ENCODE measurements around the gene IL1RAPL1. TPM values are rescaled to one million over a fixed set of nuclear protein-coding genes. Genes with fewer than 3 reads are reported as not detected.

The IL1RAPL1 gene
- total and polyA plus RNA-seq, 4 experiments from 2014 or later: not detected

- Mint-ChIP-seq H3K4me3 (no peak overlapping the region), H3K4me1 (no peaks in the 10 kb centered on the region), H3K27me3 (no peaks in the 10 kb centered on the region), H3K27ac (no peak overlapping the region), H3K9me3 (peaks cover 0 to 3% (median 0%) of the 10 kb centered on the region in 8 donors), H3K36me3 (no peaks in the 10 kb centered on the region)
- intact Hi-C loops (cut with micrococcal nuclease): no loop called here
- POLR2A ChIA-PET (ENCODE audit: partially characterized antibody): no interaction called here
- Histone ChIP-seq H3K9me3 (ENCODE audit: control insufficient read depth in 1 of 2, low read length in 2 of 2) (no peaks in the 10 kb centered on the region), H3K4me3 (ENCODE audit: low read length in 2 of 2) (no peak overlapping the region), H3K27me3 (ENCODE audit: insufficient read depth, low read length) (no peaks in the 10 kb centered on the region), H3K27ac (ENCODE audit: low read depth, low read length) (no peak overlapping the region), H3K36me3 (ENCODE audit: insufficient read depth, low read length) (no peaks in the 10 kb centered on the region), H3K4me1 (ENCODE audit: insufficient read depth, low read length) (no peaks in the 10 kb centered on the region)
- CTCF ChIA-PET (ENCODE audit: partially characterized antibody): no interaction called here
- DNase-seq: no peak
Observed at GRCh38 chrX:29726811-29727210, 1139.6 kb downstream of the IL1RAPL1 start.

GRCh38 chrX:29728639-29729038, 1141.4 kb downstream of the IL1RAPL1 start:
- POLR2A ChIA-PET (ENCODE audit: partially characterized antibody): no interaction called here
- H3K4me1 Mint-ChIP-seq: no peaks in the 10 kb centered on the region
- no peaks in the 10 kb centered on the region for H3K36me3 ChIP-seq (ENCODE audit: insufficient read depth, low read length)
- no peaks in the 10 kb centered on the region for H3K36me3 Mint-ChIP-seq
- H3K4me1 ChIP-seq (ENCODE audit: insufficient read depth, low read length): no peaks in the 10 kb centered on the region
- H3K27ac ChIP-seq (ENCODE audit: low read depth, low read length): no peak overlapping the region
- no peaks in the 10 kb centered on the region for H3K9me3 ChIP-seq (ENCODE audit: control insufficient read depth in 1 of 2, low read length in 2 of 2)
- no peaks in the 10 kb centered on the region for H3K27me3 Mint-ChIP-seq
- H3K27ac Mint-ChIP-seq: no peak overlapping the region
- no peaks in the 10 kb centered on the region for H3K27me3 ChIP-seq (ENCODE audit: insufficient read depth, low read length)
- no peak for DNase-seq
- peaks cover 0 to 6% (median 0%) of the 10 kb centered on the region in 8 donors for H3K9me3 Mint-ChIP-seq
- no peak overlapping the region for H3K4me3 Mint-ChIP-seq
- no peak overlapping the region for H3K4me3 ChIP-seq (ENCODE audit: low read length in 2 of 2)
- CTCF ChIA-PET (ENCODE audit: partially characterized antibody): no interaction called here
- intact Hi-C loops (cut with micrococcal nuclease): no loop called here

GRCh38 chrX:29744966-29745365, 1157.7 kb downstream of the IL1RAPL1 start:
- POLR2A ChIA-PET (ENCODE audit: partially characterized antibody): no interaction called here
- Histone ChIP-seq H3K9me3 (ENCODE audit: control insufficient read depth in 1 of 2, low read length in 2 of 2) (no peaks in the 10 kb centered on the region), H3K27ac (ENCODE audit: low read depth, low read length) (no peak overlapping the region), H3K4me1 (ENCODE audit: insufficient read depth, low read length) (no peaks in the 10 kb centered on the region), H3K36me3 (ENCODE audit: insufficient read depth, low read length) (no peaks in the 10 kb centered on the region), H3K27me3 (ENCODE audit: insufficient read depth, low read length) (no peaks in the 10 kb centered on the region), H3K4me3 (ENCODE audit: low read length in 2 of 2) (no peak overlapping the region)
- CTCF ChIA-PET (ENCODE audit: partially characterized antibody): no interaction called here
- Mint-ChIP-seq H3K4me1 (no peaks in the 10 kb centered on the region), H3K9me3 (peaks cover 0 to 8% (median 0%) of the 10 kb centered on the region in 8 donors), H3K27me3 (no peaks in the 10 kb centered on the region), H3K4me3 (no peak overlapping the region), H3K36me3 (no peaks in the 10 kb centered on the region), H3K27ac (no peak overlapping the region)
- DNase-seq: no peak
- intact Hi-C loops (cut with micrococcal nuclease): no loop called here

DNA sequence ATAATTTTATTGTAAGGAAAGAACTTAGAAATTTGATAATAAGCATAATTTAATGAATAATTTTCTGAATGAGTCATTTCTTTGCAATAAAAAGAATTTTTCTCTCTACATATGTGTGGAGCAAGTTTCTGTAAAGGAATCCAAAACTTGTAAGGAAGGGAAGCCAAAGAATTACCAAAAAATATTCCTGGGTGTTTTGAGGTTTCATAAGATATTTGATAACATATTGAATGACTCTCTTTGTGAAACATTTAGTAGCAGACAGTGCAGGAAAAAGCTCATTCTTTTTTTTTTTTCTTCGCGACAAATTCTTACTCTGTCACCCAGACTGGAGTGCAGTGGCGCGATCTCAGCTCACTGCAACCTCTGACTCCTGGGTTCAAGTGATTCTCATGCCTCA, 1159.1 kb downstream of the IL1RAPL1 start:
- Histone ChIP-seq H3K36me3 (ENCODE audit: insufficient read depth, low read length) (no peaks in the 10 kb centered on the region), H3K4me3 (ENCODE audit: low read length in 2 of 2) (no peak overlapping the region), H3K4me1 (ENCODE audit: insufficient read depth, low read length) (no peaks in the 10 kb centered on the region), H3K27me3 (ENCODE audit: insufficient read depth, low read length) (no peaks in the 10 kb centered on the region), H3K27ac (ENCODE audit: low read depth, low read length) (no peak overlapping the region), H3K9me3 (ENCODE audit: control insufficient read depth in 1 of 2, low read length in 2 of 2) (no peaks in the 10 kb centered on the region)
- Mint-ChIP-seq H3K27me3 (no peaks in the 10 kb centered on the region), H3K27ac (no peak overlapping the region), H3K36me3 (no peaks in the 10 kb centered on the region), H3K4me3 (no peak overlapping the region), H3K9me3 (peaks cover 0 to 2% (median 0%) of the 10 kb centered on the region in 8 donors), H3K4me1 (no peaks in the 10 kb centered on the region)
- ChIA-PET CTCF (ENCODE audit: partially characterized antibody) (no interaction called here), POLR2A (ENCODE audit: partially characterized antibody) (no interaction called here)
- no peak for DNase-seq
- intact Hi-C loops (cut with micrococcal nuclease): no loop called here

GRCh38 chrX:29762006-29762405, 1174.8 kb downstream of the IL1RAPL1 start:
- H3K27ac ChIP-seq (ENCODE audit: low read depth, low read length): no peak overlapping the region
- Mint-ChIP-seq H3K27me3 (no peaks in the 10 kb centered on the region), H3K4me3 (no peak overlapping the region), H3K4me1 (no peaks in the 10 kb centered on the region), H3K27ac (no peak overlapping the region), H3K9me3 (peaks cover 0 to 2% (median 0%) of the 10 kb centered on the region in 8 donors), H3K36me3 (no peaks in the 10 kb centered on the region)
- no peak for DNase-seq
- H3K4me1 ChIP-seq (ENCODE audit: insufficient read depth, low read length): no peaks in the 10 kb centered on the region
- intact Hi-C loops (cut with micrococcal nuclease): no loop called here
- no peak overlapping the region for H3K4me3 ChIP-seq (ENCODE audit: low read length in 2 of 2)
- no peaks in the 10 kb centered on the region for H3K36me3 ChIP-seq (ENCODE audit: insufficient read depth, low read length)
- ChIA-PET POLR2A (ENCODE audit: partially characterized antibody) (no interaction called here), CTCF (ENCODE audit: partially characterized antibody) (no interaction called here)
- H3K27me3 ChIP-seq (ENCODE audit: insufficient read depth, low read length): no peaks in the 10 kb centered on the region
- H3K9me3 ChIP-seq (ENCODE audit: control insufficient read depth in 1 of 2, low read length in 2 of 2): no peaks in the 10 kb centered on the region

DNA sequence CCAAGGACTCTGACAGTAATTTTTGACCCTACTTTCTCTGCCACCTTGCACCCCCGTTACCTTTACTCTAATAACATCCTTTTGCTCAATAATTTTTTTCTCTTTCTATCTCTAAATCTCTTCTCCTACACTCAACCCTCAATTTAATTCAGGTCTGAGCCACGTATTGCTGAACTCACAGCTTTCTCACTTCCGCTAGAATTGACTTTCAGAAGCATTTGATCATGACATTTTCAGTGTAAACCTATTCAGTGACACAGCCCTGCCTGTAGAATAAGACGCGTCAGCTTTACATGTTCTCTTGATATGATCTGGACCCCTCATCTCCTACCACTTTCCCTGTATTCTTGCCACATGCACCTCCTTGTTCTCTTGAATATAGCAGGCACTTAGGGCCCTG, 1188.6 kb downstream of the IL1RAPL1 start:
- no peak overlapping the region for H3K4me3 ChIP-seq (ENCODE audit: low read length in 2 of 2)
- H3K9me3 Mint-ChIP-seq: peaks cover 0 to 5% (median 2%) of the 10 kb centered on the region in 8 donors
- no peaks in the 10 kb centered on the region for H3K9me3 ChIP-seq (ENCODE audit: control insufficient read depth in 1 of 2, low read length in 2 of 2)
- POLR2A ChIA-PET (ENCODE audit: partially characterized antibody): no interaction called here
- no peaks in the 10 kb centered on the region for H3K4me1 Mint-ChIP-seq
- CTCF ChIA-PET (ENCODE audit: partially characterized antibody): no interaction called here
- H3K27me3 ChIP-seq (ENCODE audit: insufficient read depth, low read length): no peaks in the 10 kb centered on the region
- no peaks in the 10 kb centered on the region for H3K36me3 Mint-ChIP-seq
- H3K27ac ChIP-seq (ENCODE audit: low read depth, low read length): no peak overlapping the region
- H3K27me3 Mint-ChIP-seq: no peaks in the 10 kb centered on the region
- DNase-seq: no peak
- H3K4me1 ChIP-seq (ENCODE audit: insufficient read depth, low read length): no peaks in the 10 kb centered on the region
- no peak overlapping the region for H3K4me3 Mint-ChIP-seq
- no peaks in the 10 kb centered on the region for H3K36me3 ChIP-seq (ENCODE audit: insufficient read depth, low read length)
- H3K27ac Mint-ChIP-seq: no peak overlapping the region
- intact Hi-C loops (cut with micrococcal nuclease): no loop called here

DNA sequence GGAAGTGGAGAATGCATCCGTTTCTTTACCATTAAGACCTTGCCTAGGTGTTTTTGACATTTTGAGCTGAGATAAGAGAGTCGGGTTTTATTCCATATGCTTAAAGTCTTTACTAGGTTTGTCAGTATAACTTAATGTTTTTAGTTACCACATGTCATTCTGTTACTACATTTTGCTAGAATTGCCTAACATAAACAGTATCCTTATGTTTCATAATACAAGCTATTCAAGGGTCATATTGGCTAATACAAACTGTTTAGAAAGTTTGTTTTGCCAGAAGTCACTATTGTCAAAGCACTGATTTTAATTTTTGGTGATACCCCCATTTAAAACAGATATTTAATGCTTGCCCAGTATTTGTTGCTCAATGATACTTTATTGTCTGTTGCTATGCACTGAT, 1200.4 kb downstream of the IL1RAPL1 start:
- Mint-ChIP-seq H3K27me3 (no peaks in the 10 kb centered on the region), H3K4me3 (no peak overlapping the region), H3K27ac (no peak overlapping the region), H3K36me3 (no peaks in the 10 kb centered on the region), H3K9me3 (peaks cover 0 to 7% (median 1%) of the 10 kb centered on the region in 8 donors), H3K4me1 (no peaks in the 10 kb centered on the region)
- Histone ChIP-seq H3K4me3 (ENCODE audit: low read length in 2 of 2) (no peak overlapping the region), H3K27ac (ENCODE audit: low read depth, low read length) (no peak overlapping the region), H3K9me3 (ENCODE audit: control insufficient read depth in 1 of 2, low read length in 2 of 2) (no peaks in the 10 kb centered on the region), H3K36me3 (ENCODE audit: insufficient read depth, low read length) (no peaks in the 10 kb centered on the region), H3K4me1 (ENCODE audit: insufficient read depth, low read length) (no peaks in the 10 kb centered on the region), H3K27me3 (ENCODE audit: insufficient read depth, low read length) (no peaks in the 10 kb centered on the region)
- ChIA-PET POLR2A (ENCODE audit: partially characterized antibody) (no interaction called here), CTCF (ENCODE audit: partially characterized antibody) (no interaction called here)
- DNase-seq: no peak
- intact Hi-C loops (cut with micrococcal nuclease): no loop called here

- no peaks in the 10 kb centered on the region for H3K4me1 Mint-ChIP-seq
- Histone ChIP-seq H3K36me3 (ENCODE audit: insufficient read depth, low read length) (no peaks in the 10 kb centered on the region), H3K27me3 (ENCODE audit: insufficient read depth, low read length) (no peaks in the 10 kb centered on the region), H3K4me3 (ENCODE audit: low read length in 2 of 2) (no peak overlapping the region), H3K27ac (ENCODE audit: low read depth, low read length) (no peak overlapping the region), H3K9me3 (ENCODE audit: control insufficient read depth in 1 of 2, low read length in 2 of 2) (no peaks in the 10 kb centered on the region), H3K4me1 (ENCODE audit: insufficient read depth, low read length) (no peaks in the 10 kb centered on the region)
- peaks cover 0 to 7% (median 0%) of the 10 kb centered on the region in 8 donors for H3K9me3 Mint-ChIP-seq
- intact Hi-C loops (cut with micrococcal nuclease): no loop called here
- ChIA-PET CTCF (ENCODE audit: partially characterized antibody) (no interaction called here), POLR2A (ENCODE audit: partially characterized antibody) (no interaction called here)
- no peaks in the 10 kb centered on the region for H3K36me3 Mint-ChIP-seq
- no peak overlapping the region for H3K27ac Mint-ChIP-seq
- H3K27me3 Mint-ChIP-seq: no peaks in the 10 kb centered on the region
- no peak for DNase-seq
- H3K4me3 Mint-ChIP-seq: no peak overlapping the region
Observed at GRCh38 chrX:29788991-29789699, 1201.9 kb downstream of the IL1RAPL1 start.

Data from CD4-positive, alpha-beta memory T cell (primary cell).